Activated CD4-positive, CD25-positive, alpha-beta regulatory T cell treated with anti-CD3 and anti-CD28 coated beads, Interleukin-2, amount 50 U/mL, for 72 hours (primary cell): ENCODE data around the gene MAP4.
"Not testable (repeated sequence)": the region's sequence is repeated elsewhere in the genome, so short reads cannot be mapped to it uniquely, and the experiment has no call there.

Source experiments
- DNase-seq: peaks from one replicate; pipeline ENCODE4 v3.0.0; 2021

MAP4 gene

GRCh38 chr3:48016301-48016973 is at the start of gene MAP4:
Gene MAP4 (minus strand): TSS chr3:48016416. CDS start chr3:47998860, 17,556 bp downstream.
- DNase-seq = no peak

- DNase-seq = no peak
Observed at GRCh38 chr3:48065035-48065434, 48.8 kb upstream of the MAP4 start.

GRCh38 chr3:48064292-48064829 is 48.1 kb upstream of the MAP4 start:
- DNase-seq = no peak

- DNase-seq = not testable (repeated sequence)
Observed at GRCh38 chr3:48061586-48061985, 45.4 kb upstream of the MAP4 start.

- no peak for DNase-seq
Observed at GRCh38 chr3:48058091-48058490, 41.9 kb upstream of the MAP4 start.

- DNase-seq = no peak
Observed at GRCh38 chr3:48057521-48057920, 41.3 kb upstream of the MAP4 start.

GRCh38 chr3:48047841-48048464 is 31.7 kb upstream of the MAP4 start:
- no peak for DNase-seq

GRCh38 chr3:48042071-48042760 is 26.0 kb upstream of the MAP4 start:
- no peak for DNase-seq

GRCh38 chr3:48039487-48040190 is 23.4 kb upstream of the MAP4 start:
- no peak for DNase-seq

- DNase-seq = no peak
Observed at GRCh38 chr3:48038971-48039481, 22.8 kb upstream of the MAP4 start.

- no peak for DNase-seq
Observed at GRCh38 chr3:48034000-48034516, 17.8 kb upstream of the MAP4 start.

- DNase-seq = no peak
Observed at GRCh38 chr3:48030188-48030587, 14.0 kb upstream of the MAP4 start.

GRCh38 chr3:48026951-48027908 is 11.0 kb upstream of the MAP4 start:
- DNase-seq = no peak

- DNase-seq = no peak
Observed at GRCh38 chr3:48026098-48026497, 9.9 kb upstream of the MAP4 start.

- no peak for DNase-seq
Observed at GRCh38 chr3:48024401-48024800, 8.2 kb upstream of the MAP4 start.

- DNase-seq = no peak
Observed at GRCh38 chr3:48023377-48023776, 7.2 kb upstream of the MAP4 start.

- DNase-seq = no peak
Observed at GRCh38 chr3:48022178-48022577, 6.0 kb upstream of the MAP4 start.

- no peak for DNase-seq
Observed at GRCh38 chr3:48018841-48019240, 2.6 kb upstream of the MAP4 start.

GRCh38 chr3:48015431-48016180 is 610 bp downstream of the MAP4 start:
- no peak for DNase-seq

GRCh38 chr3:48014358-48014757 is 1.9 kb downstream of the MAP4 start:
- DNase-seq = no peak
